Fibroblast of the aortic adventitia (primary cell): ENCODE measurements around the gene ACSL4. TPM values are rescaled to one million over a fixed set of nuclear protein-coding genes. Genes with fewer than 3 reads are reported as not detected.
"Not testable (repeated sequence)": the region's sequence is repeated elsewhere in the genome, so short reads cannot be mapped to it uniquely, and the experiment has no call there.

ENCODE experiments used
- DNase-seq: peaks from one replicate; pipeline ENCODE4 v3.0.0-alpha.2; 2010; ENCODE audit warnings: low read depth
- H3K4me3 ChIP-seq: 2 replicates; pipeline ENCODE4 v1.5.1; 2011; ENCODE audit warnings: low read depth, mild to moderate bottlenecking, control low read depth, low read length, moderate library complexity
- total RNA-seq: library from RNA; depleted of rRNA; stranded (reverse); fragments of >200 nt; gene quantifications from 2 replicates; pipeline ENCODE4 v1.2.3, GENCODE V29; 2012; ENCODE audit warnings: low replicate concordance
- TF ChIP-seq, protein P1 (sequence below): IDR thresholded peaks from 2 replicates; pipeline ENCODE4 v1.5.1; 2011; ENCODE audit warnings: mild to moderate bottlenecking, low read length, control low read depth, inconsistent platforms; ENCODE audit not compliant: insufficient read depth

The ACSL4 gene
- total RNA-seq, 1 donor = 82.2 TPM

DNA sequence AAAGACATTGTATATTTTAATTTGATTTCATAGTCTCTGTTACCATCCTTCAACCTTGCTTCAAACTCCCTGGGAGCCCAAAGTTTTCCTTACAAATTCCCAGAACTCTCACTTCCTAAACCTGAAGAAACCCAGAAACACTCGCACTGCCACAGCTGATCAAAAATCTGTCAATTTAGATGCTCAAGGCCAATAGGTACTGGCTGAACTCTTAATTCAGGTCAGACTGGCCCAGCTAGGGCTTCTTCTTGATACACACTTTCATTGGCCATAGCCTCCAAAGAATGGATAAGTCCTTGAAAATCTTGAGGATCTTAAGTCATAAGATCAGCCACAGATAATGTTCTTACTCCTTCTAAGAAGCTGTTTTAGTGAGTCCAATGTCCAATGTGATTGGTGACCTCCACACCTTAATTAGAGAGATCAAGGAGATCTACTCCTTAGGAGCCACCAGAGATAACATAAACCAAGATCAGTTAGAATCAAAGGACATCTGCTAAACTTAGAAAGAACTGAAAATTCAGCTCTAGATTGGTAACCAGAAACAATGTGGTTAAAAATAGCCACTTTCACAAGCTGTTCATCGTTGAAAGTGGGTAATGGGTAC, 51.5 kb downstream of the ACSL4 start:
- no peak overlapping the region for H3K4me3 ChIP-seq
- no peak for DNase-seq
- TF ChIP-seq, protein P1, sequence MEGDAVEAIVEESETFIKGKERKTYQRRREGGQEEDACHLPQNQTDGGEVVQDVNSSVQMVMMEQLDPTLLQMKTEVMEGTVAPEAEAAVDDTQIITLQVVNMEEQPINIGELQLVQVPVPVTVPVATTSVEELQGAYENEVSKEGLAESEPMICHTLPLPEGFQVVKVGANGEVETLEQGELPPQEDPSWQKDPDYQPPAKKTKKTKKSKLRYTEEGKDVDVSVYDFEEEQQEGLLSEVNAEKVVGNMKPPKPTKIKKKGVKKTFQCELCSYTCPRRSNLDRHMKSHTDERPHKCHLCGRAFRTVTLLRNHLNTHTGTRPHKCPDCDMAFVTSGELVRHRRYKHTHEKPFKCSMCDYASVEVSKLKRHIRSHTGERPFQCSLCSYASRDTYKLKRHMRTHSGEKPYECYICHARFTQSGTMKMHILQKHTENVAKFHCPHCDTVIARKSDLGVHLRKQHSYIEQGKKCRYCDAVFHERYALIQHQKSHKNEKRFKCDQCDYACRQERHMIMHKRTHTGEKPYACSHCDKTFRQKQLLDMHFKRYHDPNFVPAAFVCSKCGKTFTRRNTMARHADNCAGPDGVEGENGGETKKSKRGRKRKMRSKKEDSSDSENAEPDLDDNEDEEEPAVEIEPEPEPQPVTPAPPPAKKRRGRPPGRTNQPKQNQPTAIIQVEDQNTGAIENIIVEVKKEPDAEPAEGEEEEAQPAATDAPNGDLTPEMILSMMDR = no peak

DNA sequence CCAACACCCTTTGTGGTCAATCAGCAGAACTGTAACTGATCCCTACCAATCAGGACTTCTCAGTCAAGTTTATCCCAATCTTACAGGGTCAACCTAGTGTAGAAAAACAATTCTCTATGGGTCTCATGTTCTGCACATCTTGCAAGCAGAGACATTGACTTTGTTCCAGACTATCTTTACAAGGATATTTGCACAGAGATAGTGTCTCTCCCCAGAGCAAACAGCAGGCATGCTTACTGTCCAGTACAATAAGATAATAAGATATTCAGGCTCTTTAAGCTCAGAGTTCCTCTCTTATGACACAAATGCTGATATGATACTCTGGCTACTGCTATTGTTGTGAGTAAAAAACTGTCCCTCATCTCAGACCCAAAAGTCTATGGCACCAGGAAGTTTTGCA, 53.2 kb downstream of the ACSL4 start:
- no peak for DNase-seq
- no peak overlapping the region for H3K4me3 ChIP-seq
- TF ChIP-seq, protein P1 = no peak

DNA sequence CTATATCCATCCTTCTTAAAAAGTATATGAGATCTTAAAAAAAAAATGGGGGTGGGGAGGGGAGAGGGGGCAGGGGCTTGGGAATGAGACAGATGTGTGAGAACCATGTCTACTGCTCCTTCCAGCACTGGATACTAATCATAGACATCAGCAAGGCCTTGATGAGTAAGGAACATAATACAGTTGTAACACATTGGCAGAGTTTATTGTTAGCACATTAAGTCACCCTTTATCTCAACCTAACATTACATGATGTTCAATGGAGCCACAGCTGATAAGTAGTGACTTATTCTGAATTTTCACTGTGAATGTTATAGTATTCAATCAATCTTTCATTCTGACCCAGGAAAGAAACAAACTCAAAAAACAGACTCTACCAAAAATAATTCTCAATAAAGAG, 60.8 kb downstream of the ACSL4 start:
- DNase-seq = peak; percentile 22
- TF ChIP-seq, protein P1 = no peak
- no peak overlapping the region for H3K4me3 ChIP-seq

DNA sequence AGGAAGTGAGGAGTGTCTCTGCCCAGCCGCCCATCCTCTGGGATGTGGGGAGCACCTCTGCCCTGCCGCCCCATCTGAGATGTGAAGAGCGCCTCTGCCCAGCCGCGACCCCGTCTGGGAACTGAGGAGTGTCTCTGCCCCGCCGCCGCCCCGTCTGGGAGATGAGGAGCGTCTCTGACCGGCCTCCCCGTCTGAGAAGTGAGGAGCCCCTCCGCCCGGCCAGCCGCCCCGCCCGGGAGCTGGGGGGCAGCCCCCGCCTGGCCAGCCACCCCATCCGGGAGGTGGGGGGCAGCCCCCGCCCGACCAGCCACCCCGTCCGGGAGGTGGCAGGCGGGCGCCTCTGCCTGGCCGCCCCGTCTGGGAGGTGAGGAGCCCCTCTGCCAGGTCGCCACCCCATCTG, 61.9 kb downstream of the ACSL4 start:
- DNase-seq, H3K4me3 ChIP-seq: not testable (repeated sequence)

DNA sequence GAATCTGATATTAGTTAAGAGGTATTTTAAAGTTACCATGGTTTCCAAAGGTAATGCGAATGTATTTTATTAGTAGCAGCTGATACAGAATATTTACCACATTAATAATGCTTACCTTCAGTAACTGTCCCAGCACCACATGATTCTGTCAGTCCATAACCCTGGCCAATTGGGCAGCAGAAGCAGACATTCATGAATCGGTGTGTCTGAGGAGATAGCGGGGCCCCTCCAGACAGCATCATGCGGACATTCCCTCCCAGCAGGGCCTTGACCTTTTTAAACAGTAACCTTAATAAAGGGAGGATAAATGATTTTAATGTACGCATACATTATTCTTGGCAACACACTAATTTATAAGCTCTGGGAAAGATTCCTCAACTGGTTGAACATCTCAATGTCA, 65.1 kb downstream of the ACSL4 start:
- DNase-seq = no peak
- H3K4me3 ChIP-seq = no peak overlapping the region
- TF ChIP-seq, protein P1 = no peak

DNA sequence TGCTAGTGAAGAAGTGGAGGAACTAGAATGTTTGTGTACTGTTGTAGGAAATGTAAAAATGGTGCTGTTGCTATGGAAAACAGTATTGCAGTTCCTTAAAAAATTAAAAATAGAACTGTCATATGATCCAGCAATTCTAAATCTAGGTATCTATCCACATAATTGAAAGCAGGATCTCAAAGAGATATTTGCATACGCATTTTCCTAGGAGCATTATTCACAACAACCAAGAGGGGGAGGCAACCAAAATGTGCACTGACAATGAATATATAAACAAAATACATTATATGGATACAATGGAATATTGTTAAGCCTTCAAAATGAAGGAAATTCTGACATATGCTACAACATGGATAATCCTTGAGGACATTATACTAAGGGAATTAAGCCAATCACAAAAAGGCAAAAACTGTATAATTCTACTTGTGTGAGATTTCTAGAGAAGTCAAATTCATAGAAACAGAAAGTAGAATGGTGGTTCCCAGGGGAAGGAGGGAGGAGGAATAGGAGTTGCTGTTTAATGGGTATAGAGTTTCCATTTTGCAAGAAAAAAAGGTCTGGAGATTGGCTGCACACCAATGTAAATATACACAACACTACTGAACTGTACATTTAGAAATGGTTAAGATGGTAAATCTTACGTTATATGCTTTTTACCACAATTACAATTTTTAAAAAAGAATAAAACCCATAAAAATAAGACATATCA, 72.5 kb downstream of the ACSL4 start:
- TF ChIP-seq, protein P1 = no peak
- DNase-seq = no peak
- no peak overlapping the region for H3K4me3 ChIP-seq

DNA sequence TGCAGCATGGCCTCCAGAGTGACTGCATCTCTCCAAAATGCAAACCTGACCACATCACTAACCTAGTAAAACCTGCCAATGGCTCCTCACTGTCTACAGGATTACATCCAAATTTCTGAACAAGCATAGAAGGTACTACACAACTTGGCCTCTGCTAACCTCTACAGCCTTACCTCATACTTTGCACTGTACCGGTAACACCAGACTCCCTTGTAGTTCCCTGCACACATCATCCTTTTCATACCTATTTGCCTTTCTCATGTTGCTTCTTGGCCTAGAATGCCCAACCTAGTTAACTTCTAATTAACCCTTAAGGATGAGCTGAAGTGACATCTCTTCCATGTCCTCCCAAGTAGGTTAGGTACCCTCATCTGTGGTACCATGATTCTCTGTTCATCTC, 74.7 kb downstream of the ACSL4 start:
- H3K4me3 ChIP-seq = no peak overlapping the region
- TF ChIP-seq, protein P1 = no peak
- DNase-seq = no peak

DNA sequence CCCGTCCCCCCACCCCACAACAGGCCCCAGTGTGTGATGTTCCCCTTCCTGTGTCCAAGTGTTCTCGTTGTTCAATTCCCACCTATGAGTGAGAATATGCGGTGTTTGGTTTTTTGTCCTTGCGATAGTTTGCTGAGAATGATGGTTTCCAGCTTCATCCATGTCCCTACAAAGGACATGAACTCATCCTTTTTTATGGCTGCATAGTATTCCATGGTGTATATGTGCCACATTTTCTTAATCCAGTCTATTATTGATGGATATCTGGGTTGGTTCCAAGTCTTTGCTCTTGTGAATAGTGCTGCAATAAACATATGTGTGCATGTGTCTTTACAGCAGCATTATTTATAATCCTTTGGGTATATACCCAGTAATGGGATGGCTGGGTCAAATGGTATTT, 75.7 kb downstream of the ACSL4 start:
- not testable (repeated sequence) for H3K4me3 ChIP-seq

More for the DNA sequence above, 75.7 kb downstream of the ACSL4 start:
- DNase-seq = not testable (repeated sequence)
